Loucy (cell line): ENCODE data around the gene ATP6V1G1.

ENCODE experiments used
- H2AFZ ChIP-seq: fragments of 200-600 bp; sonication (generic); 2 replicates; pipeline ENCODE4 v1.6.0; 2016; ENCODE audit warnings: antibody characterized with exemption, mild to moderate bottlenecking, low read length, moderate library complexity
- H3F3A ChIP-seq: fragments of 200-600 bp; 2 replicates; pipeline ENCODE4 v1.6.0; 2016; ENCODE audit warnings: antibody characterized with exemption, low read depth, mild to moderate bottlenecking
- H3K27me3 ChIP-seq: fragments of 200-600 bp; sonication (generic); 2 replicates; pipeline ENCODE4 v1.6.1; 2014; ENCODE audit warnings: low read length, mild to moderate bottlenecking; ENCODE audit not compliant: insufficient read depth, poor library complexity, severe bottlenecking
- H3K36me3 ChIP-seq: fragments of 200-600 bp; sonication (generic); 2 replicates; pipeline ENCODE4 v1.6.1; 2016; ENCODE audit warnings: low read length; ENCODE audit not compliant: insufficient read depth
- H3K4me1 ChIP-seq: fragments of 200-600 bp; sonication (generic); 2 replicates; pipeline ENCODE4 v1.5.1; 2014; ENCODE audit warnings: low read length, mild to moderate bottlenecking; ENCODE audit not compliant: insufficient read depth, poor library complexity, severe bottlenecking
- H3K4me2 ChIP-seq: fragments of 200-600 bp; sonication (generic); 2 replicates; pipeline ENCODE4 v1.6.0; 2014; ENCODE audit warnings: antibody characterized with exemption, low read length, low read depth, mild to moderate bottlenecking; ENCODE audit not compliant: poor library complexity, severe bottlenecking
- H3K4me3 ChIP-seq: fragments of 200-600 bp; sonication (generic); 2 replicates; pipeline ENCODE4 v1.5.1; 2014; ENCODE audit warnings: low read length, mild to moderate bottlenecking, mixed read lengths; ENCODE audit not compliant: poor library complexity, severe bottlenecking
- H3K79me2 ChIP-seq: fragments of 200-600 bp; sonication (generic); 2 replicates; pipeline ENCODE4 v1.6.1; 2014; ENCODE audit warnings: low read length; ENCODE audit not compliant: insufficient read depth
- H3K9ac ChIP-seq: fragments of 200-600 bp; sonication (generic); 2 replicates; pipeline ENCODE4 v1.6.0; 2014; ENCODE audit warnings: mild to moderate bottlenecking, low read depth, low read length, moderate library complexity; ENCODE audit not compliant: poor library complexity, severe bottlenecking
- H3K9me2 ChIP-seq: fragments of 200-600 bp; sonication (generic); replicated peaks from 2 replicates; pipeline ENCODE4 v1.6.1; 2016; ENCODE audit warnings: low read depth, low read length, mixed read lengths
- H3K9me3 ChIP-seq: fragments of 200-600 bp; sonication (generic); 2 replicates; pipeline ENCODE4 v1.6.1; 2014; ENCODE audit warnings: mild to moderate bottlenecking, antibody characterized with exemption, low read length, low read depth; ENCODE audit not compliant: insufficient read depth
- H4K20me1 ChIP-seq: fragments of 200-600 bp; sonication (generic); 2 replicates; pipeline ENCODE4 v1.6.0; 2014; ENCODE audit warnings: antibody characterized with exemption, low read length, mild to moderate bottlenecking; ENCODE audit not compliant: insufficient read depth, poor library complexity, severe bottlenecking
- CTCF ChIP-seq: fragments of 200-600 bp; sonication (generic); conservative IDR thresholded peaks from 2 replicates; pipeline ENCODE4 v1.5.1; 2014; ENCODE audit warnings: mild to moderate bottlenecking, antibody characterized with exemption, low read length
- EZH2phosphoT487 ChIP-seq: fragments of 200-600 bp; IDR thresholded peaks from 2 replicates; pipeline ENCODE4 v1.6.1; 2018; ENCODE audit warnings: antibody characterized with exemption, mild to moderate bottlenecking, moderate library complexity, borderline replicate concordance

The ATP6V1G1 gene

DNA sequence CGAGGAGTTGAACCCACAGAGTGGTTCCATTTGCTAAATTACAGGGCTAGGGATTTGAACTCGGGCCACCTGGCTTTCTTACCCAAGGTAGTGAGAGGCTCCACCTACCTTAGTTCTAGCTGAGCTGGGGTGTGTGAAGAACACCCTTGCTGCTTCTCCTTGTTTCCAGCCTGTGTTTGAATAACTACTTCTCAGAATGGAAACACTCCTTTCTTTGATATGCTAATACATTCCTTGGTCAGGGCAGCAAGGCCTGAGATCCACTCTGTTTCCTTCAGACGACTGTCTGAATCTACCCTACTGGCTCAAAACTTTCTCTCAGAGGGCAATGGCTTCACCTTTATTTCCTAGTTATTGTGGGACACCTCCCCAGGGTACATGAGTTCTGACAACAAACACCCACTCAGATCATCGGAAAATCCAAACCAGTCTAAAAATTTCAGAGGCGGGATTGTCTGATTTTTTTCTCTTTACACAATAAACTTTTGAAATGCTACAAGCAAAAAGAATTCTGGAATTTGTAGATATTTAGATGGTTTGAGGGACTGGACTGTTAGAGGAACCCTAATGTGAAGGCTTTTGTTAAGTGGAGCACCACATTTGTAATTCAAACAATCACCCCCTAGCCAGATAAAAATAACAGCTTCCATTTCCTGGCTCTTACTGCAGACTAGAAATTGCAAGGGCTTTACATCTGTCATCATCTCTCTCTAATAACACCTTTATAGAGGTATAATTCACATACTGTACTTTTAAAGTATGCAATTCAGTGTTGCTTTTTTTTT is 4.0 kb upstream of the ATP6V1G1 start:
- Histone ChIP-seq H3K36me3 (no peaks in the 10 kb centered on the region), H3K9ac (no peak overlapping the region), H3K9me2 (no peaks in the 10 kb centered on the region), H3K4me2 (no peak overlapping the region), H4K20me1 (peaks cover 8% of the 10 kb centered on the region), H3K27me3 (no peaks in the 10 kb centered on the region), H3K4me3 (no peak overlapping the region), H3F3A (no peaks in the 10 kb centered on the region), H3K79me2 (peaks cover 10% of the 10 kb centered on the region), H2AFZ (no peak overlapping the region), H3K4me1 (peaks cover 6% of the 10 kb centered on the region), H3K9me3 (no peaks in the 10 kb centered on the region)
- TF ChIP-seq CTCF: no peak
- no peak for TF ChIP-seq EZH2phosphoT487

DNA sequence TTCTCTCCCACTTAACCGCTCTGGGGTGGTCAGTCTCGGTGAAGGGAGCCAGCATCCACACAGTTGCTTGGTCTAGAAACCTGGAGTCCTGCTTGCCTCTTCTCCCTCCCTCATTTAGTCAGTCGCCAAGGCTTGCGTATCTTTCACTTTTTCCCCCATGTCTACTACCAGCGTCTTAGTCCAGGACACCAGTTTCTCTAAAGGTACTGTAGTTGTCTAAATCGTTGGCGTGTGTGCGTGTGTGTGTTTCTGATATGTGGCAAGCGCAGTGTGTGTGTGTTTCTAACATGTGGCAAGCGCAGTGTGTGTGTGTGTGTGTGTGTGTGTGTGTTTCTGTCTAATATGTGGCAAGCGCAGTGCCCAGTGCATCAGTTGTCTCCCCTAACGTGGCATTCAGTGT is 641 bp downstream of the ATP6V1G1 start:
- peaks cover 7% of the 10 kb centered on the region for H3K36me3 ChIP-seq
- peak overlapping the region; percentile 99 for H3K4me3 ChIP-seq
- H2AFZ ChIP-seq: peak overlapping the region; percentile 88
- H3K9ac ChIP-seq: peak overlapping the region; percentile 98
- H3K4me2 ChIP-seq: peak overlapping the region; percentile 89
- no peaks in the 10 kb centered on the region for H3K9me2 ChIP-seq
- peaks cover 56% of the 10 kb centered on the region for H3K79me2 ChIP-seq
- no peaks in the 10 kb centered on the region for H3K9me3 ChIP-seq
- H4K20me1 ChIP-seq: peaks cover 46% of the 10 kb centered on the region
- H3K4me1 ChIP-seq: peaks cover 40% of the 10 kb centered on the region
- H3F3A ChIP-seq: 0 out of 2 replicates have a peak, but pooled peaks cover 8% of the 10 kb centered on the region
- no peaks in the 10 kb centered on the region for H3K27me3 ChIP-seq
- TF ChIP-seq CTCF (no peak), EZH2phosphoT487 (no peak)

GRCh38 chr9:114588651-114589526 is 1.3 kb downstream of the ATP6V1G1 start:
- peak overlapping the region; percentile 99 for H3K4me3 ChIP-seq
- peaks cover 41% of the 10 kb centered on the region for H3K4me1 ChIP-seq
- H3F3A ChIP-seq: 0 out of 2 replicates have a peak, but pooled peaks cover 8% of the 10 kb centered on the region
- H3K79me2 ChIP-seq: peaks cover 63% of the 10 kb centered on the region
- H3K4me2 ChIP-seq: peak overlapping the region; percentile 89
- H3K9ac ChIP-seq: peak overlapping the region; percentile 98
- peaks cover 14% of the 10 kb centered on the region for H3K36me3 ChIP-seq
- no peaks in the 10 kb centered on the region for H3K9me3 ChIP-seq
- no peaks in the 10 kb centered on the region for H3K27me3 ChIP-seq
- TF ChIP-seq EZH2phosphoT487: no peak
- no peak for TF ChIP-seq CTCF
- no peak overlapping the region for H2AFZ ChIP-seq
- peaks cover 53% of the 10 kb centered on the region for H4K20me1 ChIP-seq
- no peaks in the 10 kb centered on the region for H3K9me2 ChIP-seq
